GM19455 (cell line): Measurements from ENCODE around the gene BCAR3.
A peak's percentile ranks its signal among the peaks of the same experiment; 100 is the strongest.

Source experiments
- ATAC-seq: cut with Tn5 transposase; IDR thresholded peaks from one replicate; pipeline ENCODE4 v1.9.1; 2021; ENCODE audit not compliant: unreplicated experiment

Gene BCAR3

GRCh38 chr1:93681101-93681988, at the start of gene BCAR3:
Gene BCAR3, minus strand, starts transcription at chr1:93681837. Its CDS starts 6,907 bp downstream, at chr1:93674930.
- ATAC-seq: peak; percentile 72

- ATAC-seq: no peak
Measured at GRCh38 chr1:93730621-93731020, 49.0 kb upstream of the BCAR3 start.

- ATAC-seq: no peak
Measured at GRCh38 chr1:93729906-93730305, 48.3 kb upstream of the BCAR3 start.

- peak; percentile 89 for ATAC-seq
Measured at GRCh38 chr1:93729502-93729901, 47.9 kb upstream of the BCAR3 start.

- ATAC-seq: no peak
Measured at GRCh38 chr1:93728480-93729131, 47.0 kb upstream of the BCAR3 start.

GRCh38 chr1:93723733-93724270, 42.2 kb upstream of the BCAR3 start:
- no peak for ATAC-seq

GRCh38 chr1:93723110-93723509, 41.5 kb upstream of the BCAR3 start:
- ATAC-seq: no peak

GRCh38 chr1:93722081-93723031, 40.7 kb upstream of the BCAR3 start:
- no peak for ATAC-seq

GRCh38 chr1:93720956-93721626, 39.5 kb upstream of the BCAR3 start:
- no peak for ATAC-seq

- no peak for ATAC-seq
Measured at GRCh38 chr1:93717640-93718039, 36.0 kb upstream of the BCAR3 start.

GRCh38 chr1:93716941-93717368, 35.3 kb upstream of the BCAR3 start:
- ATAC-seq: no peak

- no peak for ATAC-seq
Measured at GRCh38 chr1:93716163-93716562, 34.5 kb upstream of the BCAR3 start.

GRCh38 chr1:93715529-93716126, 34.0 kb upstream of the BCAR3 start:
- ATAC-seq: peak; percentile 59

GRCh38 chr1:93714356-93714755, 32.7 kb upstream of the BCAR3 start:
- no peak for ATAC-seq

GRCh38 chr1:93713341-93713740, 31.7 kb upstream of the BCAR3 start:
- ATAC-seq: no peak

- no peak for ATAC-seq
Measured at GRCh38 chr1:93712741-93713140, 31.1 kb upstream of the BCAR3 start.

- no peak for ATAC-seq
Measured at GRCh38 chr1:93710499-93711453, 29.1 kb upstream of the BCAR3 start.

GRCh38 chr1:93708734-93709481, 27.3 kb upstream of the BCAR3 start:
- ATAC-seq: no peak
